ENCODE measurements around the gene ARHGAP30.

DNA sequence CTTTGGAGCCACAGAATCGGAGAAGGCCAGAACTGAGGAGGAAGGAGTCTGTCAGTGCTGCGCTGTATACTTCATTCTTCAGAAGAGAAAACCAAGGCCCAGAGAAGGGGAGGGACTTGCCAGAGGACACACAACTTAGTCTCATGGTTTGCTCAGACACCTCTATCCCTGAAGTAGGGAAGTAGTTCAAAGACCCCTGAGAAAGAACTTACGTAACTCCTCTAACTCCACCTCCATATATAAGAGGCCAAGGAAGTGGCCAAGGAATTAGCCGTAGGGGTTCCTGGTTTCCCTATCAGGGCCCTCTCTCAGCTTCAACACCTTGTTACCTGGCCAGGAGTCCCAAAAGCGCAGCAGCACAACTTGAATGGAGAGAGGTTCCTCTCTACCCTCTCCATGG is 20.2 kb upstream of the ARHGAP30 start:
- TF ChIP-seq CTCF (IDR thresholded peaks at IDR 0.05; ENCODE audit: low read length) (no peak), EZH2 (IDR thresholded peaks at IDR 0.05; ENCODE audit: borderline replicate concordance, low read length) (no peak)

Data from OCI-LY1 (cell line).